Cardiac septum (tissue), 1 donor: ENCODE data around the gene VWC2L. TPM values are rescaled to one million over a fixed set of nuclear protein-coding genes. Genes with fewer than 3 reads are reported as not detected.

Experiments used
- DNase-seq: peaks from one replicate; pipeline ENCODE4 v3.0.0-alpha.2; 2020; ENCODE audit warnings: low spot score
- intact Hi-C: fragments of 100-400 bp; cut with DNase I; formaldehyde crosslinking; loops from one replicate; pipeline ENCODE4 v1.14.0; 2022
- total RNA-seq: library from RNA; stranded (reverse); fragmentation: NEBNext Ultra II Directional; extraction: Animal tissue kit (Norgen Biotek cat#: 25700); gene quantifications from one replicate; pipeline ENCODE4 v1.2.1, GENCODE V29; 2021
- donor health status: DM: no; HTN: no; CAD: no.

The VWC2L gene
- total RNA-seq, 1 donor from 2014 or later = 0.08 TPM

DNA sequence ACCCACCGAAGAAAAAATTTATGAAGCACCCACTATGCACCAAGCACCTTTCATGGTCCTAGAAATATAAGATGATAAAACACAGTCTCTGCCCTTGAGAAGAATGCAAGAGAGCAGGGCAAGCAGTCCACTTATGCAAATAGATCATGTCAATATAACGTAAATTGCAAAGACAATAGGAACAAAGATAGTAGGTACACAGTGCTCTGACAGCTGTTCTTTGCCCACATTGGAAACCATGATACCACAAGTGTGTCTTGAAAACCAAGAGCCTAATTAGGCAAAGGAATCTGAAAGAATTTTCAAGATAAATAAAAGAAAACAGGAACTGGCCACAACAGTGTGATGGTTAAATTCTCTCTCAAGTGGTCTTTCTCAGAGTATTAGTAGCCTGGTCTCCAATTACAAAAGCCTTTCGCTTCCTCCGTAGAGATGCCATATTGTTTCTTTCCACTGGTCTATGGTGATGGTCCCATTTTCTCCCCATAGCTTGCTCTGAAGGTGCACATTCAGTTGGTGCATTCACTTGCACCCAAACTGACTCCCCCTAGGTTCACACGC, 108.5 kb downstream of the VWC2L start:
- DNase-seq = no peak
- intact Hi-C loops = no loop called here

GRCh38 chr2:214529021-214529420, 118.2 kb downstream of the VWC2L start:
- DNase-seq = no peak
- intact Hi-C loops = no loop called here

- no peak for DNase-seq
- intact Hi-C loops = no loop called here
Measured at GRCh38 chr2:214529514-214529913, 118.7 kb downstream of the VWC2L start.

DNA sequence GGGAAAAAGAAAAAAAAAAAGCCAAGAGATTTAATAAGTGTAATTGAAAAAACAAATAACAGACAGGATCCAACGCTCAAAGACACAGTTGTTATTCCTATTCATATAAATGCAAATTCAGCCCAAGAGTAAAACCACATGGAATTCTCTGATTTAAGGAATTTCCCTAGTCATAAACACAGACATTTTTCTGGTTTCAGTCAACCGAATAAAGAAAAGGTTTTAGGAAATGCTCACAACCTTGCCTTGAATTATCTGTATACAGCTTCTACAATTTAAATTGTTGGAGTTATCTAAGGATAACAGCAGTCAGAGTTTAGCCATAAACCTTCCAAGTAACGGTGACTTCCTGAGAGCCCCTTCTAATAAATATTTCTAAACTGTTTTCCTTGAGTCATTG, 122.7 kb downstream of the VWC2L start:
- intact Hi-C loops = no loop called here
- DNase-seq = no peak

DNA sequence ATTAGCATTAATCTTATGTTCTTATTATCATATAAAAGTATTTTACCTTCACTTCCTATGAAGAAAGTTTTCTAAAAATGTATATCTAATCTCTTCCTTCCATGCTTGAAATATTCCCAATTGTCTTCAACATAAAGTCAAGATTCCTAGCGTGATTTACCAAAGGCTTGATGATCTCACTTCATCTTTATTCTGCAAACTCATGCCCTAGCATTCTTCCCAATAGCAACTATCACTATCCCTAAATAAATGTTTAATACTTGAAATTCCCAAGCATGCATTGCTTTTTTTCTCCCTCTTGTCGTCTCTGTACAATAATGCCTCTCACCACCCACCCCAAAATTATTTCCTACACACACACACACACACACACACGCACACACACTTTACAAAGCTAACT, 125.8 kb downstream of the VWC2L start:
- intact Hi-C loops = no loop called here

GRCh38 chr2:214537929-214538328, 127.1 kb downstream of the VWC2L start:
- intact Hi-C loops = no loop called here
- no peak for DNase-seq

More for the DNA sequence above, 125.8 kb downstream of the VWC2L start:
- no peak for DNase-seq

GRCh38 chr2:214542295-214542694, 131.4 kb downstream of the VWC2L start:
- intact Hi-C loops = no loop called here
- no peak for DNase-seq

DNA sequence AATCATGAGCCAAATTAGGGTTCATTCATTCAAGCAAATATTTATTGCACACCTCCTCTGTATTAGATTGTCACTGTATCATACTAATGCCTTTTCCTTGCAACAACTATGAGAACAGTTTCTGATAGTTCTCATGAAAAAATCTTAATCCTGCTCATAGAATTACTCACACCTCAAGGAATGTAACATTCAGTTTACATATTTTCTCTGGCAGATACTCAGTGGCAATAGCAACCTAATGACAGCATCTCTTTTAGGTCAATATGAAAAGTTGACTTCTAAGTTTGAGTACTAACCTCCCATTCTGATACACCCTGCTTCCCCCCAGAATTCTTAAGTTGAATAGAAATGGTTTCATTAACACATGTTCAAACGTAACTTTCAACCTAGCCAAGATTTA, 132.0 kb downstream of the VWC2L start:
- no peak for DNase-seq
- intact Hi-C loops = no loop called here

DNA sequence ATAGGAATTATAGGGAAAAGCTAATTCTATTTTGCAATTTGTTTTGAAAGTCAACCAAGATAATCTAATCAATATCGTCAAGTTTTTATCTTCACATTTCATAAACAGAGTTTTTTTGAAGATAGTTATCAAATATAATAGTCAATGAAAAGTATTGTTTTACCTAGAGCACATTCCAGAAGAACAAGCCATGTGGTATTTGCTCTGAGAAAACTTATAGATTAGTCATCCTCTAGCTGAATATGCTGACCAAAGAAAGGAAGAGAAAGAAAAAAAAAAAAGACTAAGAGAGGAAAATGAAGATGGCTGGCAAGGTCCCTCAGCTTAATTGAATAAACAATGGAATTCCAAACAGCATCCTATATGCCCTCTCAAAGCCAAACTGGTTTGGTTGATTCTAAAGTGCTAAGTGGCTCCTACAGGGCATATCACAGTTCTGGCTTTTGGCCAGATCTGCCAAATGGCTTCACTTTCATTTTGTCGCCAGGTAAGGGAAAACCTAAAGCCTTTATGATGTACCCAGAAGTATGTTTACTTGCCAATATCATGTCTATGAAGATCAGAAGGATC, 132.6 kb downstream of the VWC2L start:
- intact Hi-C loops = no loop called here
- DNase-seq = no peak

DNA sequence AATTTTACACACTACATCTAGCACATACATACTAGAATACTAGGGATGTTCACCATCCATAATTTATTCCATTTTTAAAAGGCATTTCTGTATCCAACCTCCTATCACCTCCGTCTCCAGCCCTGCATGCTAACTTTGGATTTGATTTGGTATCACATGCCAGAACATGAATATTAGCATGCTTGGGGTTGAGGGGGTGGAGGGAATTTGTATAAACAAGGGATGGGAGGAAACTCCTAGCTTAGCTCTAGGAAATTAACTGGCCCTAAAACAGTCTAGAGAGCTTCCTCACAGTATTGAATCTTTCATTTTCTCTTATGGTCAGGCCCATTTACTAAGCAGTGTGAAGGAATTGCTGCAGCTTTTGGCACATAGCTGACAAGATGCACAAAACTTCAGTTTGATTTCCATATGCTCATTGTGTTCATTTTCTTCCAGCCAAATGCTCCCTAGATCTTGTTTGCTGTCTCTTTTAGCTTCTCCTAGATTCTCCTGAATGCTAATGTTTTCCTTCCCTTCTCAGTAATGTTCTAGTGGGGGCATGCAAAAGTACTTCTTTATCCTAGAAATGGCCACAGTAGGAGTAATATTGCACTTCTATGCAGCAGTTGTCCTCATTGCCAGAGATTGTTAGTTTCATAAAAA, 135.2 kb downstream of the VWC2L start:
- no peak for DNase-seq
- intact Hi-C loops = no loop called here

GRCh38 chr2:214547931-214548330, 137.1 kb downstream of the VWC2L start:
- DNase-seq = no peak
- intact Hi-C loops = no loop called here

GRCh38 chr2:214549946-214550345, 139.1 kb downstream of the VWC2L start:
- intact Hi-C loops = no loop called here
- no peak for DNase-seq

DNA sequence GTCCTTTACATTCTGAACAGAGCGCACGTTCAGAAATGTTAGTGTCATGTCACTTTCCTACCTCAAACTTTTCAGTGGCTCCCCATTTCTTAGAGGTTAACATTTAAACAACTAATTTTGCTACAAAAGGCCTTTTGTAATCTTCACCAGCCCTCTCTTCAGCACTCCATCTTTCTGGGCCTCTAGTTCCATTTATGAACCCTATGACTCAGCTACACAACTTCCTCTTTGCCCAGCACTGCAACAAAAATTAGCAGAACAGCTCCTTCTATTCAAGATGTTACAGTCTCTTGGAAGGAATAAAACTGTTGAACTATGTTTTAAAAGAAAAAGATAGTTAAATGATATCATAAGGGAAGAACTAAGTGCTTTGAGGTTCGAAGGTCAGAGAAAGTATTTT, 139.9 kb downstream of the VWC2L start:
- intact Hi-C loops = no loop called here

GRCh38 chr2:214557884-214558283, 147.0 kb downstream of the VWC2L start:
- DNase-seq = no peak
- intact Hi-C loops = no loop called here

More for the DNA sequence above, 139.9 kb downstream of the VWC2L start:
- DNase-seq = no peak

GRCh38 chr2:214558341-214558740, 147.5 kb downstream of the VWC2L start:
- DNase-seq = no peak
- intact Hi-C loops = no loop called here

DNA sequence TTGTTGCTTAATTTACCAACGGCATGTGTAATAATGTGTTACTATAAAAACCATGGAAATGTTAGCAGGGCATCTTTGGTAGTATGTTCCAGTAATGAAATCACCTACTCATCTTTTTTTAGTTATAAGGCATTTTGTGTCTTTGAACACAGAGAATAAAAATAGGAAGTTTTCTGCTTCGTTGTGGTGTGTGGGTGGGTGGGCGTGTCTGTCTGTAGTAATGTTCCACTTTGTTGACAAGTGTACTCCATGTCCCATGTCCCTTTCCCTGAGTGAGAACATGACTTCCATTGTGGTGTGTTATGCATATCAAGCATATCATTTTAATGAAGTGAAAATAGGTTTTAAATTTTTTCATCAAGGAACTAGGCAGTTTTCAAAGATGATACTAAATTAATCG, 149.3 kb downstream of the VWC2L start:
- intact Hi-C loops = no loop called here

GRCh38 chr2:214560618-214561190, 149.8 kb downstream of the VWC2L start:
- no peak for DNase-seq
- intact Hi-C loops = no loop called here

More for the DNA sequence above, 149.3 kb downstream of the VWC2L start:
- no peak for DNase-seq

- intact Hi-C loops = no loop called here
- no peak for DNase-seq
Measured at GRCh38 chr2:214565246-214565645, 154.4 kb downstream of the VWC2L start.

DNA sequence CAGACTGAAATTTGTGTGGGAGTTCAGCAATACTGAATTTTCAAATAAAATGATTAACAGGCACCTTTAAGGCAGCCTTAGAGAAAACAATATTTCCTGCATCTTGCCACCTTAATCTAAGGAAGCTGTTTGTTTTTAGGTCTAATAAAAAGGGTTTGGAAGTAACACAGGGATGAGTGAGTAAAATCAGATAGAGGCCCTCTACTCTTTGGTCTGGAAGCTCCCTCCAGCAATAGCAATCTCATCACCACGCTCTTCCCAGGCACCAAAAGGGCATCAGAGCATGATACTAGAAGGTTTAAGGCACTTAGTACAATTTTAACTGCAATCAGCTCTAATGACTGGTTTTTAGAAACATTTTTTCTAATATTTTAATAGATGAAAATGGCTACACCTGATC, 155.6 kb downstream of the VWC2L start:
- DNase-seq = no peak
- intact Hi-C loops = no loop called here

- DNase-seq = no peak
- intact Hi-C loops = no loop called here
Measured at GRCh38 chr2:214569419-214570035, 158.7 kb downstream of the VWC2L start.
